ENCODE data around the gene EPHA4.

The EPHA4 gene

DNA sequence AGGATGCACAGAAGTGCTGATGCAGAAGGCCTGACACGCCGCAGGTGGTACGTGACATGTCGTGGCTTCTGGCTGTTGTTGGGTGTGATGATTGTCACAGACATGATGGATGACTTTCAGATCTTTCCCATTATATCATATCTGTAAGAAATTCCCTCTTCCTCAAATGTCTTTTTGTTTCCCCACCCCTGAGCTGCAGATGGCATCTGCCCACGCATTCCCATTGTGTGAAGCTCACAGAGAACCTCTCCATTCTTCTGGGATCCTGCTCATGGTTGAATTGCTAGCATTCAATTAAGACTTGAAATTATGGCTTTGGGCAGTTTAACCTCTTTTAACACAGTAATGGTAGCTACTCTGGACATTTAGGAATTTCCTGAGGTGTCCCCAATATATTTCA, 28.3 kb upstream of the EPHA4 start:
- DNase-seq (ENCODE audit: low spot score): no peak
- TF ChIP-seq, protein P1, sequence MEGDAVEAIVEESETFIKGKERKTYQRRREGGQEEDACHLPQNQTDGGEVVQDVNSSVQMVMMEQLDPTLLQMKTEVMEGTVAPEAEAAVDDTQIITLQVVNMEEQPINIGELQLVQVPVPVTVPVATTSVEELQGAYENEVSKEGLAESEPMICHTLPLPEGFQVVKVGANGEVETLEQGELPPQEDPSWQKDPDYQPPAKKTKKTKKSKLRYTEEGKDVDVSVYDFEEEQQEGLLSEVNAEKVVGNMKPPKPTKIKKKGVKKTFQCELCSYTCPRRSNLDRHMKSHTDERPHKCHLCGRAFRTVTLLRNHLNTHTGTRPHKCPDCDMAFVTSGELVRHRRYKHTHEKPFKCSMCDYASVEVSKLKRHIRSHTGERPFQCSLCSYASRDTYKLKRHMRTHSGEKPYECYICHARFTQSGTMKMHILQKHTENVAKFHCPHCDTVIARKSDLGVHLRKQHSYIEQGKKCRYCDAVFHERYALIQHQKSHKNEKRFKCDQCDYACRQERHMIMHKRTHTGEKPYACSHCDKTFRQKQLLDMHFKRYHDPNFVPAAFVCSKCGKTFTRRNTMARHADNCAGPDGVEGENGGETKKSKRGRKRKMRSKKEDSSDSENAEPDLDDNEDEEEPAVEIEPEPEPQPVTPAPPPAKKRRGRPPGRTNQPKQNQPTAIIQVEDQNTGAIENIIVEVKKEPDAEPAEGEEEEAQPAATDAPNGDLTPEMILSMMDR (IDR thresholded peaks at IDR 0.05; ENCODE audit: borderline replicate concordance, control extremely low read depth, extremely low read depth, insufficient read depth, missing control alignments): no peak
- in situ Hi-C loops (cut with MboI; ENCODE audit: low sequenced_read_pairs, unreplicated experiment): no loop called here

DNA sequence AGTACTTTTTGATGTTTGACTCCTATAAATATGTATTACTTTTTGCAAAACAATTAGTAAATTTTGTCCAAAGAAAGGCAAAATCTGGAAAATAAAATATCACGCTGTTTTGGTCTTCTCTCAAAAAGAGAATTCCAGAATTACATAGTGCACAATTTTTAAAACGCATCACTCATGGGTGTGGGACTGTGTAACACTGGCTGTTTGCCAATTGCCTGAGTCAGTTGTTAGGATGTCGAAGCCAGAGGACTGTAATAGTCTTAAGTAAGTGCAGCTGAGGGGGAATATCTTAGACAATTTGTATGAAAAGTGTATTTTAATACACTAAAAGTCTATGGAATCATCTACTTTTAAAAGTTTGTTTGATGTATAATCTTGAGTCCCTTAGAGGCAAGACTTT, 24.1 kb upstream of the EPHA4 start:
- TF ChIP-seq, protein P1 (IDR thresholded peaks at IDR 0.05; ENCODE audit: borderline replicate concordance, control extremely low read depth, extremely low read depth, insufficient read depth, missing control alignments): no peak
- no peak for DNase-seq (ENCODE audit: low spot score)
- in situ Hi-C loops (cut with MboI; ENCODE audit: low sequenced_read_pairs, unreplicated experiment): no loop called here

DNA sequence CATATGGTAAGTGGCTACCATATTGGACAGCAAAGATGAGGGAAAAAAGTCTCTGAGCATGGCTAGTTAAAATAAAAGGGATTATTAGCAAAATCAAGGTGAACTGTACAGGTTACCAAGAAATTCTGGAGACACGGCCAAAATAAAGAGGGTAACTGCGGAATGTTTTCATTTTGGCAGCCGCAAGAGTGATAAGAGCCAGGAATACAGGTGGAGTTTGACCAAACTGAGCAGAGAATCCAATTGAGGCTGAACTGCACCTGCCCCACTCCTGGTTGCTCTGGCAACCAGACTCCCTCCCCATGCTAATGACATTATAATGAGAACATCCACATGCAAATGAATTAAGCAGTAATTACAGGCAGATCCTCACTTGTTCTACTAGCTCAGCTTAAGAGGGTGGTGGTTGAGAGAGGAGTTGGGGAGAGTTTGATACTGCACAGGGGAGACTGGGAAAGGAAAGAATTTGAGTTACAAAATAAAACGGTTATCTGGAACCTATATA, 18.8 kb upstream of the EPHA4 start:
- TF ChIP-seq, protein P1 (IDR thresholded peaks at IDR 0.05; ENCODE audit: borderline replicate concordance, control extremely low read depth, extremely low read depth, insufficient read depth, missing control alignments): no peak
- in situ Hi-C loops (cut with MboI; ENCODE audit: low sequenced_read_pairs, unreplicated experiment): no loop called here
- no peak for DNase-seq (ENCODE audit: low spot score)

DNA sequence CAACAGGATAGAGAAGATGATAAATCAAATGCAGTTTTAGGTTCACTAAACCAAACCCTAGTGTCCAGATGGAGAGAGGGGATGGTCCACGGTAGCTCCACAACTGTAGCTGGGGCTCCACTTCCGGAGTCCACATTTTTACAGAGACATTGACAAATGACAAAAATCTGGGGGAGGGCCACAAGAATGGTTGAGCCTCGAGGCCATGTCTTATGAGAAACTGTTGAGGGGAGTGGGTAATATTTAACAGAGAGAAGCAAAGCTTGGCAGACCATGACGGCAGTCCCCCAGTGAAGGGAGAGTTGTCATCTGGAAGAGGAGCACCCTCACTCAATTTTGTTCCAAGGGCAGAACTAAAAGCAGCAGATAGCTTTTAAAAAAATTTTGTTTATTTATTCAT, 17.6 kb upstream of the EPHA4 start:
- DNase-seq (ENCODE audit: low spot score): no peak
- in situ Hi-C loops (cut with MboI; ENCODE audit: low sequenced_read_pairs, unreplicated experiment): no loop called here
- TF ChIP-seq, protein P1 (IDR thresholded peaks at IDR 0.05; ENCODE audit: borderline replicate concordance, control extremely low read depth, extremely low read depth, insufficient read depth, missing control alignments): no peak

DNA sequence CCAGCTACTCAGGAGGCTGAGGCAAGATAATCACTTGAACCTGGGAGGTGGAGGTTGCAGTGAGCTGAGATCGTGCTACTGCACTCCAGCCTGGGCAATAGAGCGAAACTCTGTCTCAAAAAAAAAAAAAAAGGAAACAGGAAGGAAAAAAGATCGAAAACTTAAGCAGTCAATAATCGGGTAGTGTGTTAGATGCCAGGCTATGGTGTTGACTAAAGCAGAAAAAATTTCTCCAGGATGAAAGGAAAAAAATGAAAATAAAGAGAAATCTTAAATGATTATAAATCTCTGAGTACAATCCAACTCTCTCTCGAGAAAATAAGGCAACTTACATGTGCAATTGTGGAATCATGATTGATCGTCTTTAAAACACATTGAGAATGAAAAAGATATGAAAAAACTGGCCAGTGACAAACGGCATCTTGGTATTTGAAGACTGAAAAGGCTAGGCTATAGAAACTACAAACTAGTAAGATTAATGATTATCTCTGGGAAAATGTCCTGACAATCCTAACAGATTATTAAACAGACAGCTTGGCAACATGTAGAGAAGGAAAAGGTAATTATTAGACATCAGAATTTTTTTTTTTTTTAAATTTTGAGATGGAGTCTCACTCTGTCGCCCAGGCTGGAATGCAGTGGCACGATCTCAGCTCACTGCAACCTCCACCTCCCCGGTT, 16.3 kb upstream of the EPHA4 start:
- TF ChIP-seq, protein P1 (IDR thresholded peaks at IDR 0.05; ENCODE audit: borderline replicate concordance, control extremely low read depth, extremely low read depth, insufficient read depth, missing control alignments): no peak

DNA sequence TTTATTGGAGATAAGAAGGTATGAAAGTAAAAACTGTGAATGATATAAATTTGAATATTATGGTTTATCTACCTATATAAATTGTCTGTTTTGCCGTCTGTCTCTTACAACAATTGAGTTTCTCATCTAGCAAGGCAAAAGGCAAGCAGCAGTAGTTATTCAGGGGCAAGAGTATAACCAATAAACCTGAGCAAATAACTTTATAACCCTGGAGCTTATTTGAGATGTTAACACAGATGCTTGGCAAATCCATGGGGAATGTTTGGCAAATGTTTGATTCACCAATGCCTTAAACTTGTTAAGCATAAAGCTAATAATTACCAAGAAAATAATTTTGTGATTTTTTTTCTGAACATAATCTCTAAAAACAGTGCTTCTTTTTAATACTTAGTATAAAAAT, 9.9 kb upstream of the EPHA4 start:
- in situ Hi-C loops (cut with MboI; ENCODE audit: low sequenced_read_pairs, unreplicated experiment): no loop called here
- no peak for DNase-seq (ENCODE audit: low spot score)

More for the DNA sequence above, 16.3 kb upstream of the EPHA4 start:
- in situ Hi-C loops (cut with MboI; ENCODE audit: low sequenced_read_pairs, unreplicated experiment): no loop called here
- no peak for DNase-seq (ENCODE audit: low spot score)

More for the DNA sequence above, 9.9 kb upstream of the EPHA4 start:
- TF ChIP-seq, protein P1 (IDR thresholded peaks at IDR 0.05; ENCODE audit: borderline replicate concordance, control extremely low read depth, extremely low read depth, insufficient read depth, missing control alignments): no peak
